Naive thymus-derived CD4-positive, alpha-beta T cell (primary cell): ENCODE results near the gene NT5DC2. TPM values are rescaled to one million over a fixed set of nuclear protein-coding genes. Genes with fewer than 3 reads are reported as not detected.

ENCODE experiments used
- ATAC-seq: fragments of 150-1000 bp; cut with Tn5 transposase; 2 replicates; pipeline ENCODE4 v1.10.0; 2021; ENCODE audit warnings: mild to moderate bottlenecking, moderate library complexity
- CTCF ChIA-PET: fragments of 350-600 bp; sonication (Branson Sonifier 250); formaldehyde crosslinking; loops from one replicate; lab custom pipeline; 2021; ENCODE audit warnings: antibody characterized with exemption; lab: Charles Lee
- POLR2A ChIA-PET: fragments of 350-600 bp; sonication (Branson Sonifier 250); formaldehyde crosslinking; loops from one replicate; lab custom pipeline; 2021; ENCODE audit warnings: antibody characterized with exemption, inconsistent platforms; lab: Charles Lee
- DNase-seq, 9 donors: peaks; one replicate each; pipeline versions ENCODE4 v3.0.0 to v3.0.0-alpha.2; 2020 to 2022; ENCODE audit warnings: mixed read lengths in 1 of 9
- H3K27ac ChIP-seq: one replicate; pipeline ENCODE4 v1.7.0; 2013; ENCODE audit warnings: mild to moderate bottlenecking, low read depth, low read length, moderate library complexity
- H3K27me3 ChIP-seq, 2 donors: one replicate each; pipeline ENCODE4 v1.7.0; 2013; ENCODE audit warnings: low read length in 2 of 2, mild to moderate bottlenecking in 2 of 2, moderate library complexity in 2 of 2; ENCODE audit not compliant: control insufficient read depth in 2 of 2, insufficient read depth in 2 of 2
- H3K36me3 ChIP-seq, 3 experiments: 1 replicate in 2 of 3; 2 replicates in 1 of 3; pipeline ENCODE4 v1.7.0; 2013; ENCODE audit warnings: low read length in 3 of 3, mild to moderate bottlenecking in 3 of 3, moderate library complexity in 1 of 3; ENCODE audit not compliant: insufficient read depth in 3 of 3, control insufficient read depth in 2 of 3
- H3K4me1 ChIP-seq, 2 donors: one replicate each; pipeline ENCODE4 v1.7.0; 2013; ENCODE audit warnings: low read length in 2 of 2, mild to moderate bottlenecking in 2 of 2, moderate library complexity in 1 of 2; ENCODE audit not compliant: control insufficient read depth in 2 of 2, insufficient read depth in 2 of 2
- H3K4me3 ChIP-seq: 2 replicates; pipeline ENCODE4 v1.7.0; 2013; ENCODE audit warnings: mild to moderate bottlenecking, low read length
- H3K9me3 ChIP-seq, 3 experiments: 1 replicate in 2 of 3; 2 replicates in 1 of 3; pipeline ENCODE4 v1.7.0; 2013; ENCODE audit warnings: low read length in 3 of 3; ENCODE audit not compliant: control insufficient read depth in 2 of 3
- H3K27ac Mint-ChIP-seq, 9 donors: one replicate each; pipeline ENCODE4 v1.8.0; 2020 to 2022; ENCODE audit warnings: mixed read lengths in 9 of 9, mild to moderate bottlenecking in 8 of 9, moderate library complexity in 5 of 9, inconsistent platforms in 2 of 9
- H3K27me3 Mint-ChIP-seq, 5 donors: one replicate each; pipeline ENCODE4 v1.8.0; 2021 to 2022; ENCODE audit warnings: mixed read lengths in 5 of 5, mild to moderate bottlenecking in 1 of 5
- H3K36me3 Mint-ChIP-seq, 5 donors: one replicate each; pipeline ENCODE4 v1.8.0; 2020 to 2022; ENCODE audit warnings: mixed read lengths in 5 of 5, mild to moderate bottlenecking in 3 of 5, inconsistent platforms in 1 of 5
- H3K4me1 Mint-ChIP-seq, 7 donors: one replicate each; pipeline ENCODE4 v1.8.0; 2020 to 2022; ENCODE audit warnings: mixed read lengths in 7 of 7, mild to moderate bottlenecking in 3 of 7, inconsistent platforms in 1 of 7
- H3K4me3 Mint-ChIP-seq, 10 donors: one replicate each; pipeline ENCODE4 v1.8.0; 2020 to 2022; ENCODE audit warnings: mild to moderate bottlenecking in 10 of 10, mixed read lengths in 10 of 10, moderate library complexity in 6 of 10, inconsistent platforms in 2 of 10
- H3K9me3 Mint-ChIP-seq, 11 donors: one replicate each; pipeline ENCODE4 v1.8.0; 2020 to 2022; ENCODE audit warnings: mixed read lengths in 11 of 11, mild to moderate bottlenecking in 4 of 11, inconsistent platforms in 1 of 11, moderate library complexity in 1 of 11
- intact Hi-C, 2 donors: fragments of 100-400 bp; cut with micrococcal nuclease; formaldehyde crosslinking; loops; one replicate each; pipeline ENCODE4 v1.15.1; 2023
- polyA plus RNA-seq, 2 donors: library from polyadenylated mRNA; unstranded; fragments of 300-500 nt; fragmentation: Illumina TruSeq; gene quantifications; one replicate each; pipeline ENCODE4 v1.2.3, GENCODE V29; 2021
- total RNA-seq, 6 experiments: library from RNA in 5 of 6; stranded (reverse) in 5 of 6; gene quantifications; 1 replicate in 5 of 6; 2 replicates in 1 of 6; pipeline ENCODE4 v1.2.3 and lab custom pipeline; 2021 to 2026

The NT5DC2 gene
- total and polyA plus RNA-seq, 7 experiments from 2014 or later: 1.3 to 23.0 (median 3.1) TPM; not detected in 1

- Mint-ChIP-seq H3K9me3 (no peaks in the 10 kb centered on the region), H3K36me3 (peaks cover 0 to 3% (median 0%) of the 10 kb centered on the region in 5 donors), H3K27ac (no peak overlapping the region), H3K27me3 (no peaks in the 10 kb centered on the region), H3K4me3 (no peak overlapping the region), H3K4me1 (peaks cover 0 to 3% (median 0%) of the 10 kb centered on the region in 7 donors)
- DNase-seq (no peak), ATAC-seq (no peak)
- intact Hi-C loops: no loop called here
- Histone ChIP-seq H3K4me3 (no peak overlapping the region), H3K9me3 (no peaks in the 10 kb centered on the region), H3K27me3 (no peaks in the 10 kb centered on the region), H3K27ac (no peak overlapping the region), H3K36me3 (no peaks in the 10 kb centered on the region), H3K4me1 (no peaks in the 10 kb centered on the region)
- ChIA-PET POLR2A (interaction anchor here (0.6 kb wide), 2 partner anchors 214 to 476 kb away, joined by 3 to 4 read pairs; no protein-coding TSS in a partner anchor), CTCF (no interaction called here)
Observed at GRCh38 chr3:52521881-52522650, 11.6 kb downstream of the NT5DC2 start.

GRCh38 chr3:52521488-52521824 is 12.2 kb downstream of the NT5DC2 start:
- intact Hi-C loops: no loop called here
- H3K9me3 Mint-ChIP-seq: peaks cover 0 to 1% (median 0%) of the 10 kb centered on the region in 11 donors
- H3K36me3 Mint-ChIP-seq: peaks cover 0 to 3% (median 0%) of the 10 kb centered on the region in 5 donors
- H3K4me3 Mint-ChIP-seq: no peak overlapping the region
- DNase-seq (no peak), ATAC-seq (no peak)
- H3K4me1 ChIP-seq: no peaks in the 10 kb centered on the region
- H3K27ac ChIP-seq: no peak overlapping the region
- no peaks in the 10 kb centered on the region for H3K36me3 ChIP-seq
- H3K9me3 ChIP-seq: no peaks in the 10 kb centered on the region
- ChIA-PET POLR2A (interaction anchor here (0.6 kb wide), 1 partner anchor 213 kb away, joined by 4 read pairs; no protein-coding TSS in a partner anchor), CTCF (no interaction called here)
- H3K4me3 ChIP-seq: no peak overlapping the region
- H3K27me3 ChIP-seq: no peaks in the 10 kb centered on the region
- H3K27ac Mint-ChIP-seq: no peak overlapping the region
- H3K4me1 Mint-ChIP-seq: peaks cover 0 to 3% (median 0%) of the 10 kb centered on the region in 7 donors
- H3K27me3 Mint-ChIP-seq: no peaks in the 10 kb centered on the region

- CTCF ChIA-PET: no interaction called here
Observed at GRCh38 chr3:52520716-52521487, 12.8 kb downstream of the NT5DC2 start.

GRCh38 chr3:52520141-52520667 is 13.5 kb downstream of the NT5DC2 start:
- ChIA-PET POLR2A (no interaction called here), CTCF (no interaction called here)
- Histone ChIP-seq H3K36me3 (no peaks in the 10 kb centered on the region), H3K27me3 (no peaks in the 10 kb centered on the region), H3K4me1 (no peaks in the 10 kb centered on the region), H3K9me3 (no peaks in the 10 kb centered on the region), H3K4me3 (no peak overlapping the region), H3K27ac (no peak overlapping the region)
- no peak overlapping the region for H3K27ac Mint-ChIP-seq
- intact Hi-C loops: no loop called here
- H3K36me3 Mint-ChIP-seq: peaks cover 0 to 3% (median 0%) of the 10 kb centered on the region in 5 donors
- no peak for ATAC-seq
- no peak for DNase-seq
- H3K27me3 Mint-ChIP-seq: no peaks in the 10 kb centered on the region
- H3K9me3 Mint-ChIP-seq: peaks cover 0 to 1% (median 0%) of the 10 kb centered on the region in 11 donors
- peaks cover 0 to 2% (median 0%) of the 10 kb centered on the region in 7 donors for H3K4me1 Mint-ChIP-seq
- H3K4me3 Mint-ChIP-seq: no peak overlapping the region

More at GRCh38 chr3:52520716-52521487, 12.8 kb downstream of the NT5DC2 start:
- ATAC-seq: no peak
- DNase-seq: no peak
- H3K4me1 Mint-ChIP-seq: peaks cover 0 to 3% (median 0%) of the 10 kb centered on the region in 7 donors
- no peaks in the 10 kb centered on the region for H3K27me3 Mint-ChIP-seq
- Histone ChIP-seq H3K4me1 (no peaks in the 10 kb centered on the region), H3K9me3 (no peaks in the 10 kb centered on the region), H3K27me3 (no peaks in the 10 kb centered on the region), H3K36me3 (no peaks in the 10 kb centered on the region), H3K4me3 (no peak overlapping the region), H3K27ac (no peak overlapping the region)
- peaks cover 0 to 1% (median 0%) of the 10 kb centered on the region in 11 donors for H3K9me3 Mint-ChIP-seq
- intact Hi-C loops: no loop called here
- POLR2A ChIA-PET: no interaction called here
- H3K36me3 Mint-ChIP-seq: peaks cover 0 to 3% (median 0%) of the 10 kb centered on the region in 5 donors
- H3K27ac Mint-ChIP-seq: no peak overlapping the region
- H3K4me3 Mint-ChIP-seq: no peak overlapping the region

GRCh38 chr3:52519445-52520140 is 14.1 kb downstream of the NT5DC2 start:
- CTCF ChIA-PET: no interaction called here
- no peak overlapping the region for H3K27ac Mint-ChIP-seq
- intact Hi-C loops: no loop called here
- peaks cover 0 to 3% (median 0%) of the 10 kb centered on the region in 5 donors for H3K36me3 Mint-ChIP-seq
- H3K4me1 Mint-ChIP-seq: peaks cover 0 to 2% (median 0%) of the 10 kb centered on the region in 7 donors
- no peak overlapping the region for H3K4me3 Mint-ChIP-seq
- ATAC-seq: no peak
- Histone ChIP-seq H3K9me3 (no peaks in the 10 kb centered on the region), H3K4me3 (no peak overlapping the region), H3K4me1 (no peaks in the 10 kb centered on the region), H3K27ac (no peak overlapping the region), H3K36me3 (no peaks in the 10 kb centered on the region), H3K27me3 (no peaks in the 10 kb centered on the region)
- no peak for DNase-seq
- no peaks in the 10 kb centered on the region for H3K27me3 Mint-ChIP-seq
- peaks cover 0 to 1% (median 0%) of the 10 kb centered on the region in 11 donors for H3K9me3 Mint-ChIP-seq
- POLR2A ChIA-PET: no interaction called here

GRCh38 chr3:52518723-52519444 is 14.8 kb downstream of the NT5DC2 start:
- no peaks in the 10 kb centered on the region for H3K27me3 Mint-ChIP-seq
- no peaks in the 10 kb centered on the region for H3K36me3 Mint-ChIP-seq
- Histone ChIP-seq H3K4me3 (no peak overlapping the region), H3K36me3 (no peaks in the 10 kb centered on the region), H3K27me3 (no peaks in the 10 kb centered on the region), H3K27ac (no peak overlapping the region), H3K4me1 (no peaks in the 10 kb centered on the region), H3K9me3 (no peaks in the 10 kb centered on the region)
- H3K9me3 Mint-ChIP-seq: peaks cover 0 to 1% (median 0%) of the 10 kb centered on the region in 11 donors
- intact Hi-C loops: no loop called here
- H3K4me1 Mint-ChIP-seq: peaks cover 0 to 2% (median 0%) of the 10 kb centered on the region in 7 donors
- H3K4me3 Mint-ChIP-seq: no peak overlapping the region
- H3K27ac Mint-ChIP-seq: no peak overlapping the region
- DNase-seq (no peak), ATAC-seq (no peak)
- CTCF ChIA-PET: no interaction called here
- POLR2A ChIA-PET: no interaction called here
